Right lobe of liver (tissue), 6 donors: Measurements from ENCODE around the gene ABCF1. TPM values are rescaled to one million over a fixed set of nuclear protein-coding genes. Genes with fewer than 3 reads are reported as not detected.

Experiments
- ATAC-seq, 4 donors: fragments of 200-7000 bp; cut with Tn5 transposase; one replicate each; pipeline ENCODE4 v1.9.1; 2020; ENCODE audit warnings: mild to moderate bottlenecking in 4 of 4, moderate library complexity in 4 of 4
- DNase-seq, 3 donors: peaks; one replicate each; pipeline ENCODE4 v3.0.0-alpha.2; 2020
- H3K27ac ChIP-seq, 3 donors: fragments of 200-600 bp; one replicate each; pipeline ENCODE4 v1.8.0; 2022
- H3K27me3 ChIP-seq, 2 donors: fragments of 200-600 bp; one replicate each; pipeline ENCODE4 v1.8.0; 2022
- H3K36me3 ChIP-seq, 4 donors: fragments of 200-600 bp; sonication (generic) in 1 of 4; one replicate each; pipeline versions ENCODE4 v1.5.1 to v1.8.0; 2017 to 2022; ENCODE audit warnings: control low read depth in 1 of 4
- H3K4me1 ChIP-seq, 4 donors: fragments of 200-600 bp; sonication (generic) in 1 of 4; one replicate each; pipeline versions ENCODE4 v1.5.1 to v1.8.0; 2017 to 2022; ENCODE audit warnings: control low read depth in 1 of 4
- H3K4me3 ChIP-seq, 3 donors: fragments of 200-600 bp; one replicate each; pipeline ENCODE4 v1.8.0; 2022
- H3K9me3 ChIP-seq, 4 donors: fragments of 200-600 bp; sonication (generic) in 1 of 4; one replicate each; pipeline versions ENCODE4 v1.5.1 to v1.8.0; 2017 to 2022; ENCODE audit warnings: control low read depth in 1 of 4
- POLR2A ChIP-seq: fragments of 450-650 bp; IDR thresholded peaks from one replicate; pipeline ENCODE4 v1.6.1; 2017; ENCODE audit warnings: antibody characterized with exemption, mild to moderate bottlenecking
- WGBS: methylation state at CpG from one replicate; pipeline ENCODE4 v1.1.6; 2018; ENCODE audit warnings: low coverage, low lambda C conversion rate; ENCODE audit not compliant: insufficient coverage; ENCODE audit errors: missing lambda C conversion rate; 5-methylcytosine and 5-hydroxymethylcytosine counted together
- intact Hi-C, 2 donors: fragments of 100-400 bp; cut with DNase I; formaldehyde crosslinking; loops; one replicate each; pipeline versions ENCODE4 v1.11.2 to v1.14.1; 2022
- total RNA-seq, 6 experiments: library from RNA; depleted of rRNA in 2 of 6; stranded (reverse); fragments of >200 nt in 2 of 6; fragmentation: NEBNext Ultra II Directional in 3 of 6; extraction: Animal tissue kit (Norgen Biotek cat#: 25700) in 3 of 6; gene quantifications; one replicate each; pipeline versions ENCODE4 v1.1.0 to v1.2.4, GENCODE V29; 2016 to 2023
- TF ChIP-seq, protein P1 (sequence below), 4 donors: fragments of 200-600 bp in 3 of 4; fragments of 450-650 bp in 1 of 4; IDR thresholded peaks; one replicate each; pipeline versions ENCODE4 v1.5.1 to v1.8.0; 2016 to 2022; ENCODE audit warnings: antibody characterized with exemption in 4 of 4, mild to moderate bottlenecking in 2 of 4
- donor health status: DM: no; HTN: yes; CAD: no.
- donor health status: DM: no; HTN: no; CAD: no.
- donor health status: DM: no; HTN: no; CAD: no.
- donor health status: DM: no; HTN: yes; CAD: no.
- donor health status: DM: no; HTN: yes; CAD: no.

ABCF1 gene
- total RNA-seq, 6 experiments from 2014 or later = 23.3 to 35.2 (median 26.8) TPM

GRCh38 chr6:30599625-30600324, 28.5 kb downstream of the ABCF1 start:
- DNase-seq = no peak
- no peak overlapping the region for H3K27ac ChIP-seq
- intact Hi-C loops = loop anchor here in 1 of 2 donors (10.0 kb wide), 2 partner anchors 55 to 115 kb away; partner anchors contain the start of gene HLA-E

DNA sequence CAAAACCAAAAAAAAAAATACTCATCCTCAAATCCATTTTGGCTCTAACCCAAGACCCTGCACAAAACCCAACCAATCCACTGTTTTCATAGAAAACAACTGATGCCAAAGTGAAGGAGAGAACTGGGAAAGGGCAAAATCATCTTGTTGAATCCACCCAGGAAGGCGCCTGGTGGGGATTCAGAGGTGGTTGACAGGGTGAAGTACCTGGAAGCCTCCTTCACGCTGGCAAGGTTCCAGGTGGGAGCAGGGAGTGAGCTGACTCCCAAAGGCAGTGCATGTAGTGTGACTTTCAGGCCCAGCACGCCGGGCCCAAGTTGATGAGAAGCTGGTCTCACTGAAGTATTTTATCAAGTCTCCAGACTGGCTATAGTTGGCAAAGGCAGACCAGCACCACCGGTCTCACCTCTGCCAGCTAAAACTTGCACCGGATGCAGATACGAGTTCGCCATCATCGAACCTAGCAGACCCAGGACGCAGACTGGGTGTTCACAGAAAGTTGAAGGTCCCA, 29.3 kb downstream of the ABCF1 start:
- H3K4me3 ChIP-seq = no peak overlapping the region
- 70% methylated on average over 8 of the region's 10 CpGs for WGBS
- TF ChIP-seq, protein P1, sequence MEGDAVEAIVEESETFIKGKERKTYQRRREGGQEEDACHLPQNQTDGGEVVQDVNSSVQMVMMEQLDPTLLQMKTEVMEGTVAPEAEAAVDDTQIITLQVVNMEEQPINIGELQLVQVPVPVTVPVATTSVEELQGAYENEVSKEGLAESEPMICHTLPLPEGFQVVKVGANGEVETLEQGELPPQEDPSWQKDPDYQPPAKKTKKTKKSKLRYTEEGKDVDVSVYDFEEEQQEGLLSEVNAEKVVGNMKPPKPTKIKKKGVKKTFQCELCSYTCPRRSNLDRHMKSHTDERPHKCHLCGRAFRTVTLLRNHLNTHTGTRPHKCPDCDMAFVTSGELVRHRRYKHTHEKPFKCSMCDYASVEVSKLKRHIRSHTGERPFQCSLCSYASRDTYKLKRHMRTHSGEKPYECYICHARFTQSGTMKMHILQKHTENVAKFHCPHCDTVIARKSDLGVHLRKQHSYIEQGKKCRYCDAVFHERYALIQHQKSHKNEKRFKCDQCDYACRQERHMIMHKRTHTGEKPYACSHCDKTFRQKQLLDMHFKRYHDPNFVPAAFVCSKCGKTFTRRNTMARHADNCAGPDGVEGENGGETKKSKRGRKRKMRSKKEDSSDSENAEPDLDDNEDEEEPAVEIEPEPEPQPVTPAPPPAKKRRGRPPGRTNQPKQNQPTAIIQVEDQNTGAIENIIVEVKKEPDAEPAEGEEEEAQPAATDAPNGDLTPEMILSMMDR (IDR thresholded peaks at IDR 0.05) = no peak
- no peak for TF ChIP-seq POLR2A
- no peaks in the 10 kb centered on the region for H3K4me1 ChIP-seq
- H3K36me3 ChIP-seq = peaks cover 19 to 52% (median 34%) of the 10 kb centered on the region in 4 donors
- ATAC-seq (peak in 1 of 4 donors; percentile 7), DNase-seq (peak in 2 of 3 donors; percentile 40 to 57)
- H3K9me3 ChIP-seq = no peaks in the 10 kb centered on the region
- no peak overlapping the region for H3K27ac ChIP-seq
- no peaks in the 10 kb centered on the region for H3K27me3 ChIP-seq
- intact Hi-C loops = loop anchor here in 1 of 2 donors (10.0 kb wide), 1 partner anchor 116 kb away; the partner anchor contains the start of gene HLA-E

More at GRCh38 chr6:30599625-30600324, 28.5 kb downstream of the ABCF1 start:
- WGBS = 67% methylated on average over 11 of the region's 13 CpGs
- no peaks in the 10 kb centered on the region for H3K27me3 ChIP-seq
- no peaks in the 10 kb centered on the region for H3K4me1 ChIP-seq
- H3K36me3 ChIP-seq = peaks cover 13 to 44% (median 29%) of the 10 kb centered on the region in 4 donors
- H3K4me3 ChIP-seq = no peak overlapping the region
- peak in 2 of 4 donors; percentile 18 to 23 for ATAC-seq
- H3K9me3 ChIP-seq = no peaks in the 10 kb centered on the region
- TF ChIP-seq, protein P1 (IDR thresholded peaks at IDR 0.05) = no peak
- no peak for TF ChIP-seq POLR2A

DNA sequence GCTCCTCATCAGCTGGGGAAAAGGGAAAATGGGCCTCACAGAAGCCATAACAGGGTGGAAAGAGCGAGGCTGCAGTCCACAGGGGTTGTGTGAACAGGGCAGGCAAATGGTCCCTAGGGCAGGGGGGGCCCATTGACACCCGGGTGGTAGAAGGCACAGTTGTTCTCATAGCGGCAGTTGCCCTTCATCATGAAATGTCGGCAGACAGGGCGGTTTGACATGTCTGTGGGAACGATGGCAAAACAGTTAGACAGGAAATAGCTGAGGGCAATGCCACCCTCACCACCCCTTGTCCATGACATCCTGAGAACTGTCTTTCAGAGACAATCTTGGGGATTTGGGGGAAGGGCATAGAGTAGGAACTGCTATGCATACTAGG, 30.2 kb downstream of the ABCF1 start:
- TF ChIP-seq, protein P1 (IDR thresholded peaks at IDR 0.05) = no peak
- no peak for TF ChIP-seq POLR2A
- Histone ChIP-seq H3K27me3 (no peaks in the 10 kb centered on the region), H3K36me3 (peaks cover 19 to 61% (median 42%) of the 10 kb centered on the region in 4 donors), H3K4me1 (no peaks in the 10 kb centered on the region), H3K4me3 (no peak overlapping the region), H3K27ac (no peak overlapping the region), H3K9me3 (no peaks in the 10 kb centered on the region)
- intact Hi-C loops = loop anchor here in 1 of 2 donors (10.0 kb wide), 1 partner anchor 117 kb away; the partner anchor contains the start of gene HLA-E
- no peak for DNase-seq
- no peak for ATAC-seq
- WGBS = 62% methylated on average over 3 of the region's 6 CpGs

DNA sequence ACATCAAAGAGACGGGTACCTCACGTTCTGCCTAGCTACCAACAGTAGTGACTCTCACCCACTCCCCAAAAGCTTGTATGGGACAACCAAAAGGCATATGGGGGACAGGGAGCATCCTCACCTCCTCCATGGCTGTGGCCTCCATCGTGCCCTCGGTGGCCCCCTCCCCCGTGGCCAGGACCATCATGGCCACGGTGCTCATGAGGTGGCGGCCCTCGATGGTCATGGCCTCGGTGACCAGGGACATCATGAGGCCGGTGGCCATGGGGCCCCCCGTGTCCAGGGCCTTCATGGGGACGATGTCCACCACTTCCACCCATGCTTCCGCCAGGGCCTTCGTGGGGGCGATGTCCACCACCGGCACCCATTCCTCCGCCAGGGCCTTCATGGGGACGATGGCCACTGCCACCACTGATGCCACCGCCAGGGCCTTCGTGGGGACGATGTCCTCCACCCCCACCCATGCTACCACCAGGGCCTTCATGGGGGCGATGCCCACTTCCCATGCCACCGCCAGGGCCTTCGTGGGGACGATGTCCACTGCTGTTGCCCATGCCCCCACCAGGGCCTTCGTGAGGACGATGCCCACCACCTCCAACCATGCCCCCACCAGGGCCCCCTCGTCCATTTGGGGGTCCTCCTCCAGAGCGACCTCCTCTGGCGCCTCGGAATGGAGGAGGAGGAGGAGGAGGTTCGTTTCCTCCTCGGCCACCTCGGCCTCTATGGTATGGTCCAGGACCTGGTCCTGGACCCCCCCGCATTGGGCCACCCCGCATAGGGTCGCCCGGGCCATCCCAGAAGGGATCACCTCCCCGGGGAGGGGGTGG, 30.8 kb downstream of the ABCF1 start:
- intact Hi-C loops = loop anchor here in 1 of 2 donors (10.0 kb wide), 1 partner anchor 117 kb away; the partner anchor contains the start of gene HLA-E
- H3K27me3 ChIP-seq = no peaks in the 10 kb centered on the region
- no peaks in the 10 kb centered on the region for H3K9me3 ChIP-seq
- no peak for TF ChIP-seq POLR2A
- TF ChIP-seq, protein P1 (IDR thresholded peaks at IDR 0.05) = no peak
- WGBS = 89% methylated on average over 10 of the region's 39 CpGs
- H3K36me3 ChIP-seq = peaks cover 19 to 67% (median 46%) of the 10 kb centered on the region in 4 donors
- no peak overlapping the region for H3K4me3 ChIP-seq
- H3K4me1 ChIP-seq = no peaks in the 10 kb centered on the region
- ATAC-seq (peak in 3 of 4 donors; percentile 2 to 9 (median 2)), DNase-seq (no peak)
- H3K27ac ChIP-seq = no peak overlapping the region
